ENCODE measurements around the gene NR3C1. TPM values are rescaled to one million over a fixed set of nuclear protein-coding genes. Genes with fewer than 3 reads are reported as not detected.

NR3C1 gene
- total RNA-seq, 1 experiment from 2014 or later, result 31.4 TPM

GRCh38 chr5:143319437-143320227 lies 83.9 kb downstream of the NR3C1 start:
- H4K20me1 ChIP-seq (ENCODE audit: control insufficient read depth, insufficient read depth, insufficient read length), result no peaks in the 10 kb centered on the region
- Mint-ChIP-seq H3K9me3 (peaks cover under 1 to 4% of the 10 kb centered on the region in 2 experiments; a peak in 3 of 5 replicates), H3K36me3 (ENCODE audit: insufficient read depth in 1 of 3, low read depth in 3 of 3) (peaks cover 6 to 12% (median 10%) of the 10 kb centered on the region in 3 experiments), H3K4me1 (peaks cover 2 to 4% of the 10 kb centered on the region in 2 experiments; a peak in 3 of 4 replicates), H3K4me3 (no peak overlapping the region), H3K27ac (no peak overlapping the region), H3K27me3 (ENCODE audit: low read depth) (no peaks in the 10 kb centered on the region)
- H2BK15ac ChIP-seq (ENCODE audit: low read depth, low read length), result no peak overlapping the region
- TF ChIP-seq CTCF (conservative IDR thresholded peaks at IDR 0.05), result no peak
- H3K23ac ChIP-seq (ENCODE audit: insufficient read length, low read depth, low read length), result no peak overlapping the region
- H4K5ac ChIP-seq (ENCODE audit: insufficient read length, low read depth, low read length), result no peak overlapping the region
- no peak overlapping the region for H2BK5ac ChIP-seq (ENCODE audit: insufficient read length, low read length)
- H3K9ac ChIP-seq (ENCODE audit: extremely low read depth, insufficient read length, low read length), result no peak overlapping the region
- no peak overlapping the region for H3K56ac ChIP-seq (ENCODE audit: insufficient read length, low read depth, low read length)
- H3K79me2 ChIP-seq (ENCODE audit: insufficient read depth, low read length), result no peaks in the 10 kb centered on the region
- no peak overlapping the region for H3K18ac ChIP-seq (ENCODE audit: insufficient read length, low read depth, low read length)
- H2BK120ac ChIP-seq (ENCODE audit: low read depth, low read length, poor library complexity, severe bottlenecking), result no peak overlapping the region
- no peak overlapping the region for H3K14ac ChIP-seq (ENCODE audit: insufficient read depth, low read length)
- no peak overlapping the region for H3K4me2 ChIP-seq (ENCODE audit: insufficient read depth, insufficient read length, low read length)
- H3K4me1 ChIP-seq (ENCODE audit: insufficient read depth, low read length), result no peaks in the 10 kb centered on the region
- no peaks in the 10 kb centered on the region for H3K79me1 ChIP-seq (ENCODE audit: insufficient read depth, low read depth, low read length, poor library complexity, severe bottlenecking)
- no peak overlapping the region for H2BK12ac ChIP-seq (ENCODE audit: insufficient read length, low read depth, low read length)
- no peaks in the 10 kb centered on the region for H3K27me3 ChIP-seq (ENCODE audit: insufficient read depth, low read length)
- no peak overlapping the region for H3T11ph ChIP-seq (ENCODE audit: low read length)
- no peaks in the 10 kb centered on the region for H3K9me3 ChIP-seq (ENCODE audit: control insufficient read depth, low read depth, low read length)
- H3K23me2 ChIP-seq (ENCODE audit: insufficient read length, low read depth, low read length, poor library complexity, severe bottlenecking), result no peaks in the 10 kb centered on the region
- no CpG with 5 or more reads among the region's 5 CpGs for WGBS (ENCODE audit: extremely low coverage, insufficient read length, low lambda C conversion rate)
- no peak overlapping the region for H2AK5ac ChIP-seq (ENCODE audit: insufficient read length, low read length)
- DNase-seq, result no peak
- H3K27ac ChIP-seq (ENCODE audit: insufficient read length, low read depth, low read length), result no peak overlapping the region
- no peak overlapping the region for H2AFZ ChIP-seq (ENCODE audit: low read length)
- H4K91ac ChIP-seq (ENCODE audit: insufficient read length, low read depth, low read length), result no peak overlapping the region
- H4K8ac ChIP-seq (replicated peaks; ENCODE audit: insufficient read length, low read depth, low read length), result no peak overlapping the region
- H2BK20ac ChIP-seq (ENCODE audit: low read depth, low read length, poor library complexity, severe bottlenecking), result no peak overlapping the region
- H3K4ac ChIP-seq (ENCODE audit: low read depth, low read length), result no peak overlapping the region

All from H9 (cell line).